Fibroblast of the aortic adventitia (primary cell): ENCODE results near the gene SDK2. TPM values are rescaled to one million over a fixed set of nuclear protein-coding genes. Genes with fewer than 3 reads are reported as not detected.
"Not testable (repeated sequence)": the region's sequence is repeated elsewhere in the genome, so short reads cannot be mapped to it uniquely, and the experiment has no call there.

Experiments
- DNase-seq: peaks from one replicate; pipeline ENCODE4 v3.0.0-alpha.2; 2010; ENCODE audit warnings: low read depth
- H3K4me3 ChIP-seq: 2 replicates; pipeline ENCODE4 v1.5.1; 2011; ENCODE audit warnings: low read depth, mild to moderate bottlenecking, control low read depth, low read length, moderate library complexity
- total RNA-seq: library from RNA; depleted of rRNA; stranded (reverse); fragments of >200 nt; gene quantifications from 2 replicates; pipeline ENCODE4 v1.2.3, GENCODE V29; 2012; ENCODE audit warnings: low replicate concordance
- TF ChIP-seq, protein P1 (sequence below): IDR thresholded peaks from 2 replicates; pipeline ENCODE4 v1.5.1; 2011; ENCODE audit warnings: mild to moderate bottlenecking, low read length, control low read depth, inconsistent platforms; ENCODE audit not compliant: insufficient read depth

The SDK2 gene
- total RNA-seq, 1 donor, result not detected

DNA sequence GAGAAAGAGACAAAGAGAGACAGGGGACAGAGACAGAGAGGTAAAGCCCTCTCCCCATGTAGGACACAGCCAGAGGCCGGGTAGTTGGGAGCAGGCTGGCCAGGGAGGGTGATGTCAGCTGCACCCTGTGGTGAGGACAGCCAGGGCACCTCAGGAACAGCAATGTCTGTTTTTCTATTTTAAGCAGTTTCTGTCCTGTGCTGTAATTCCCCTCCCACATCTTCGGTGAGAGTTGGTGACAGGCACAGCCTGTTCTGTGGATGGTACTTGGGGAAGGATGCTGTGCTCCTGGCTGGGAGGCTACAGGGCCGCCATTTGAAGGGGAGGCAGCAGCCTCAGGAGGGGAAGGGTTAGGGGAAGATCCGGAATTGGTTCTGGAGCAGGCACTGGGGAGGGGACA lies 163.5 kb downstream of the SDK2 start:
- no peak overlapping the region for H3K4me3 ChIP-seq
- TF ChIP-seq, protein P1, sequence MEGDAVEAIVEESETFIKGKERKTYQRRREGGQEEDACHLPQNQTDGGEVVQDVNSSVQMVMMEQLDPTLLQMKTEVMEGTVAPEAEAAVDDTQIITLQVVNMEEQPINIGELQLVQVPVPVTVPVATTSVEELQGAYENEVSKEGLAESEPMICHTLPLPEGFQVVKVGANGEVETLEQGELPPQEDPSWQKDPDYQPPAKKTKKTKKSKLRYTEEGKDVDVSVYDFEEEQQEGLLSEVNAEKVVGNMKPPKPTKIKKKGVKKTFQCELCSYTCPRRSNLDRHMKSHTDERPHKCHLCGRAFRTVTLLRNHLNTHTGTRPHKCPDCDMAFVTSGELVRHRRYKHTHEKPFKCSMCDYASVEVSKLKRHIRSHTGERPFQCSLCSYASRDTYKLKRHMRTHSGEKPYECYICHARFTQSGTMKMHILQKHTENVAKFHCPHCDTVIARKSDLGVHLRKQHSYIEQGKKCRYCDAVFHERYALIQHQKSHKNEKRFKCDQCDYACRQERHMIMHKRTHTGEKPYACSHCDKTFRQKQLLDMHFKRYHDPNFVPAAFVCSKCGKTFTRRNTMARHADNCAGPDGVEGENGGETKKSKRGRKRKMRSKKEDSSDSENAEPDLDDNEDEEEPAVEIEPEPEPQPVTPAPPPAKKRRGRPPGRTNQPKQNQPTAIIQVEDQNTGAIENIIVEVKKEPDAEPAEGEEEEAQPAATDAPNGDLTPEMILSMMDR, result no peak
- DNase-seq, result no peak

DNA sequence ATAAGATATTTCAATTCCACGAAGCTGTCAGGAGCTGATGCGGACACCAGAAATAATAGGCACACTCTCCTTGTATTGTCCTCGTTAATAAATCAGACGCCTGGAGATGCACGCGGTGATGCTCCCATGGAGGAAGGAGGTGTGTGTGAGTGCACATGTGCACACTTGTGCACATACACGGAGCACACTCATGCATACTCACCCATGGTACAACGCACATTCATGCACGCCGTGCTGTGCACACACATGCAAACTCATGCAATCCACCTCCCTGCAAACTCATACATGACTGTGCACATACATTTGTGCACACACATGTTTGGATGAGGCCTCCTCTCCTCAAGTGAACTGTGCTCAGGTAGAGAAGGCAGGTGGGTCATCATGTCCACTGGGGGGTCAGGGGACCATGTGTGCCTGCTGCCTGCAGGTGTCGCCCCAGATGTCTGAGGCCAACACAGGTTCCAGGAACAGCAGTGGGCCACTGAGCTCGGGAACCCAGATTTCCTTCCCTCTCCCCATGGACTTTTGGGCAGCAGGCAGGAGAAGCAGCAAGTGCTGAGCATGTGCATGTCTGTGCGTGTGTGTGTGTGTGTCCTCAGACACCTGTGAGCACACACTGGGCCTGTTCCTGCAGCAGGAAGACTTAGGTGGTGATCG lies 165.3 kb downstream of the SDK2 start:
- TF ChIP-seq, protein P1, result no peak

DNA sequence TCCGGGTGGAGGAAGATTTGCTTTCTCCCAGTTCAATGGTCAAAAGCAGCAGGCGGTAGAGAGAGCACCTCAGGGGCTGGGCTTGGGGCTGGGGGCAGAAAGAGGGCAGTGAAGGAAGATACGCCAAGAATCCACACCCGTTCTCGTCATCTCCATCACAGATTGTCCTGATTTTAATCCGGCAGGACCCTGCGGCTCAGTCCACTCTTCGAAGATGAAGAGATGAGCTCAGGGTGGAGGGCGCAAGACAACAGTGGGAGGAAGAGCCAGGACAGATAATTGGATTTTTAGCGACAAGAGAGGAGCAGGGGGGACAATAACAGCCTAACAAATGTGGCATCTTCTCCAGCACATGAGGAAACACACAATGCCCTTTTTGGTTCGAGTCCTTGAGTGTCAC lies 165.9 kb downstream of the SDK2 start:
- TF ChIP-seq, protein P1, result no peak
- H3K4me3 ChIP-seq, result no peak overlapping the region
- DNase-seq, result no peak

More for the DNA sequence above, 165.3 kb downstream of the SDK2 start:
- no peak overlapping the region for H3K4me3 ChIP-seq
- DNase-seq, result no peak

DNA sequence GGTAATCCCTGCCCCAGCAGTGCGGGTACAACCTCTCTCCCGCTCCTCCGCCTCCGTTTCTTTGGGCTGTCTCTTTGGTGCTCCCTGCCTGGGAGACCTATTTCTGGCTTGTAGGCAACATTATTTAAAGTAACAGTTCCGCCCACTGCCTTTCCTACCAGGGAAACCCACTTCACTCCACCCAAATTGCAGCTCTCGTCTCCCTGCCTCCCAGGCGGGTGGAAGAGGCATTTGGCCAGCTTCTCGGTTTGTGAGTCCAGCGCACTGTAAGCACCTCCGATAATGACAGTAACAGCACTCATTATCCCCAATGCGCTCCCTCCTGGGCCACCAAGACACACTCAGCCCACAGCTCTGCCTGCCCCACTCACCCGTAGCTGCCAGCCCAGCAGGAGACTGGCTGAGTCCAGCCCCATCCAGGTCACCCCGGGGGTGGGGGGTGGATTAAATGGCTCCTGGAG lies 167.3 kb downstream of the SDK2 start:
- TF ChIP-seq, protein P1, result no peak
- DNase-seq, result no peak
- H3K4me3 ChIP-seq, result no peak overlapping the region

GRCh38 chr17:73474370-73474988 lies 169.8 kb downstream of the SDK2 start:
- DNase-seq, result peak; percentile 63
- no peak overlapping the region for H3K4me3 ChIP-seq
- TF ChIP-seq, protein P1, result no peak

DNA sequence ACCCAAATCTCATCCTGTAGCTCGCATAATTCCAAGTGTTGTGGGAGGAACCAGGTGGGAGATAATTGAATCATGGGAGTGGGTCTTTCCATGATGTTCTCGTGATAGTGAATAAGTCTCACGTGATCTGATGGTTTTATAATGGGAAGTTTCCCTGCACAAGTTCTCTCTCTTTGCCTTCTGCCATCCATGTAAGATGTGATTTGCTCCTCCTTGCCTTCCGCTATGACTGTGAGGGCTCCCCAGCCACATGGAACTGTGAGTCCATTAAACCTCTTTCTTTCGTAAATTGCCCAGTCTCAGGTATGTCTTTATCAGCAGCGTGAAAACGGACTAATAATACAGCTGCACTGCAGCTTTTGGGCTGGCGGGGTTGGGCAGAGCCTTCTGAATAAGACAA lies 171.5 kb downstream of the SDK2 start:
- not testable (repeated sequence) for DNase-seq, H3K4me3 ChIP-seq

GRCh38 chr17:73471924-73472323 lies 172.3 kb downstream of the SDK2 start:
- TF ChIP-seq, protein P1, result no peak
- no peak overlapping the region for H3K4me3 ChIP-seq
- no peak for DNase-seq
